GM21717 (cell line): Measurements from ENCODE around the gene SPRED2.

Source experiments
- ATAC-seq: cut with Tn5 transposase; IDR thresholded peaks from one replicate; pipeline ENCODE4 v1.9.1; 2021; ENCODE audit warnings: mild to moderate bottlenecking, moderate library complexity; ENCODE audit not compliant: unreplicated experiment

The SPRED2 gene

DNA sequence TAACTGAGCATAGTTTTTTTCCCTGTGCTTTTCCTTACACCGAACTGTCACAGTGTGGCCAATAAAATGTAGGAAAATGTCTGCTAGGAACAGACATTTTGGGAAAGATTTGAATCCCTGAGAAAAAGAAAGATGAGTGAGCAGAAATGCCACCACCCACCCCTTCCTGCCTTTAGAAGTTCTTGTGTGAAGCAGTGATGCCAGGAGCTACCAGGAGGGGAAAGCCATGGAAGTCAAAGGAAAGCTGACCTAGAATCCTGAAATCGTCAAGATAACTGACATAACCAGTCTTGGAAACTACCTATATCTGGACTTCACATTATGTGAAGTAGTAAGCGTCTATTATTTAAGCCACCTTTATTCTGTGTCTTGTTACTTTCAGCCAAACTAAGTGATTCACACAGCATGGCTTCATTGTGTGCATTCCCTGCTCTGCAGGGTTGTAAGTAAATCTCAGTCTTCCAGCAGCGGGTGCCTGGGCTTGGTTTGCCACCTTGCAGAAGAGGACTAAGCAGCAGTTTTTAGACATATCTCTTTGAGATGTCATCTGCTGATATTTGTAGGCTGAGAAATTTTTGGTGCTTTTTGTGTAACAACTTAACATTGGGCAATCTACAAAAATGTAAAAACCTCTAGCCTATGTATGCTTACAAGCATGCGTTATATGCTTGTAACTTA, 11.2 kb upstream of the SPRED2 start:
- ATAC-seq, result no peak

DNA sequence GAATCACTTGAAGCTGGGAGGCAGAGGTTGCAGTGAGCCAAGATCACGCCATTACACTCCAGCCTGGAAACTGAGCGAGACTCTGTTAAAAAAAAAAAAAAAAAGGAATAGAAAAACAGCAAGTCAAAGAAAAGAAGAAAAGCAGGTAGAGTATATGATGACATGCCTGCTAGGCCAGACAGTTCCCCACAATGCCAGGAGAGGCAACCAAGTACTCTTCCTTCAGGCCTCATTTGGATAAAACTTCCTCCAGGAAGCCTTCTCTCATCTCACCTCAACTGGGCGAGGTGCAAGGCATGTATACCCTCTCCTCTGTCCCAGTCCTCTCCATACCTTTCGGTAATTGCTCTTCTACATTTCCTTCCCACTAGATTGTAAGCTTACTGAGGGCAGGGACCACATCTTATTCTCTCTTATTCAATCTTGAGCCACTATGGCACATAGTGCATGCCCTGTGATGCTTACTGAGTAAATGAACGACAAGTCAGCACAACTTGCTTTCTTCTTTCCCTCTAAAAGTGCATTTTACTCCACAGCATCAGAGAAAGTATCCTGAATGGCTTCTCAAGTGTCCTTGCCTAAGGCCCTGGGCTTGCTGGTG, 10.1 kb upstream of the SPRED2 start:
- ATAC-seq, result no peak

DNA sequence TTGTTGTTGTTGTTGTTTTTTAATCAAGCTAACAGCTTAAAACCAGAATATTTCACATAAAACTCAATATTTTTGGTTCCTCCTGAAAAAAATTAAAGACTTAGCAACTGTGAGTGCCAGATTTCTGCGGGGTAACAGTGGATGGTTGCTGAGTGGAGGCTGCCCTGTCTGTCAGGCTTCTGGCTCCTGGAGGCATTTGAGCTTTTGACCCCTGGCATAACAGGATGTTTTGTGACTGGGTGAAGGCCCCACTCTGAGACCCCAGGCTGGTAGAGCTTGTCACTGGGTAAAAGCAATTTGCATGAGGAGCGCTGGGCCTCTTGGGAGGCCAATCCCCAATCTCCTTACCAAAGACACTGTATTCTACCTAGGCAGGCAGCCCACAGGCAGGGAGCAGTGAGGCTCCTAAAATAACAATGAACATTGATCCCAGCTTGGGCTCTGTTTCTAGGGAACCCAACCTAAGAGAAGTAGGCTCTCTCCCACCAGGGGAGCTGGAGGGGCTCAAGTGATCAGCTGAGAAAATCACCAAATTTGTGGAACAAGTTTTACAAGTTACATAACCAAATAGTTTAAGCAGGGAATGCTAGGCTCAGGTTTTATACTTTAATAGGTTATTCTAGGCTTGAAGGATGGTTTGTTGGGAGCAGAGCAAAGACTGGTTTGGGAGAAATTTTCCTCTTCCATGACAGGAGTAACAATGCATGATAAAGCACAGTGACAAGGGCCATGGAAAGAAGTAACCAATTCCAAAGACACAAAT, 5.9 kb upstream of the SPRED2 start:
- no peak for ATAC-seq

GRCh38 chr2:65437392-65438135, 5.2 kb upstream of the SPRED2 start:
- no peak for ATAC-seq

- ATAC-seq, result peak; percentile 68
Observed at GRCh38 chr2:65436824-65437221, 4.4 kb upstream of the SPRED2 start.

GRCh38 chr2:65436169-65436823, 3.9 kb upstream of the SPRED2 start:
- ATAC-seq, result peak; percentile 30

DNA sequence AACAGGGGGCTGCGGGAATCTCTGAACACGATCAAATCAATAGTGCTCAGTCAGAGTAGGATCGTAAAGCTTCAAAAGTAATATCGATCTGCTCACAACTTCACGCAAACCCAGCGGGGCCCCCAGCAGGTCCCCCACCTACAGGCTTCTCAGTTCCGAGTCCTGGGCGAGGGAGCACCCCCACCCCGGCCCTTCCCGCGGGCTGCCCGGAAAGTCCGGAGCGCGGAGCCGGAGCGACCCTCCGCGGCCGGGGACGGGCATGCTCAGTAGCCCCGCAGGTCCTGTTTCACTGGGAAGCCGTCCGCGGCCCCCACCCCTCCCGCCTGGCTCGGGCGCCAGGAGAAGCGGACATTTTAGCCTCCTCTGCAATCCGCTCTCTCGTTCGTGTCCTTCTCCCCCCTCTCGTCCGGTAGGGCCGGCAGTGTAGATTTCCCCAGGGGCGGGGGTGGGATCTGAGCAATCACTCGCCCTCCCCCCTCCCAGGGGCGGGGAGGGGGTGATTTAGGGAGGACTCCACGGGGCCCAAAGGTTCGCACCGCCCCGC, 3.3 kb upstream of the SPRED2 start:
- peak; percentile 22 for ATAC-seq

GRCh38 chr2:65434592-65435241, 2.3 kb upstream of the SPRED2 start:
- no peak for ATAC-seq

DNA sequence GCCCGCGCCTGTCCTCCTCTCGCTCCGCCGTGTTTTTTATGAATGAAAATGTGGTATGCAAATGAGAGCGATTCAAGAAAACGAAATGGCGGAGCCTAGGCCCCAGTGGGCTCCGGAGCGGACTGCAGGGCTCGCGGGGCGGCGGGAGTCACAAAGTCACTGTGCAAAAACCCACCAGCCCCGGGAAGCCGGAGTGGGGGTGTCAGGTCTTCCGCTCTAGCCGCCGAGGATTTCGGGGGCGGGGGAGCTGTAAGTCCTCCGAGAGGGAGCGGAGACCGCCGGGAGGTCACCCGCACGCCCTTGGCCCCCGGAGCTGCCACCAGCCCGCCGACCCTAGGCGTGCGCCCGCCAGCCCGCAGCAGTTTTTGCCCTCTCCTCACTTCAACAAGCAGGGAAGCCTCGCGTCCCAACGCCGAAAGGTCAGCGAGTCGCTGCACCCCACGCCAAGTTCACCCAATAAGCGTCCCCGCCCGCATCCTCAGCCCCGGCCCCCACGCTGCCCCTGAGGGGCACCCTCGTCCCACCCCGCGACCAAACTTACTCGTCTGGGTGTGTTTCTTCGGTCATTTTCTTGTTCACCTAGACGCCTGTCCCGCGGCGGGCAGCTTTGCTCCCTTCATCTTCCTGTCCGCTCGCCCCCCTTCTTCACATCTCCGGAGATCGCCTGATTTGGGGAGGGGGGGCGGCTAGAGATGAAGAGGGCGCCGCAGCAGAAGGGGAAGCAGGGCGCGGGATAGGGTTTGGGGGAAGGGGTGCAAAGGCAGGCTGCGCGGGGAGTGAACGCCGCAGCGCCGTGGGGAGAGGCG, 775 bp downstream of the SPRED2 start:
- peak; percentile 27 for ATAC-seq

GRCh38 chr2:65430603-65431420, 1.6 kb downstream of the SPRED2 start:
- ATAC-seq, result peak; percentile 15

- ATAC-seq, result peak; percentile 13
Observed at GRCh38 chr2:65429786-65430602, 2.4 kb downstream of the SPRED2 start.

- ATAC-seq, result no peak
Observed at GRCh38 chr2:65427532-65427931, 4.9 kb downstream of the SPRED2 start.

- no peak for ATAC-seq
Observed at GRCh38 chr2:65425276-65425675, 7.1 kb downstream of the SPRED2 start.

DNA sequence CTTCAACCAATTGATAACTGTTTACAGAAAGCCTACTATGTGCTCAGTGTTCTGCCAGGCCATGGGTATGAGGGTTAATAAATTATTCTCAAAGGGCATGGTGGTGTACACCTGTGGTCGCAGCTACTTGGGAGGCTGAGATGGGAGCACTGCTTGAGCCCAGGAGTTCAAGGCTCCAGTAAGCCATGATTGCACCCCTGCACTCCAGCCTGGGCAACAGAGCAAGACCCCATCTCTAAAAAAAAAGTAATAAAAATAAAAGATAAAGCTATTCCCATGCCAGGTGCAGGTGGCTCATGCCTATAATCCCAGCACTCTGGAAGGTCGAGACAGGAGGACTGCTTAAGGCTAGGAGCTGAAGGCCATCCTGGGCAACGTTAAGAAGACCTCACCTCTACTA, 8.0 kb downstream of the SPRED2 start:
- no peak for ATAC-seq

DNA sequence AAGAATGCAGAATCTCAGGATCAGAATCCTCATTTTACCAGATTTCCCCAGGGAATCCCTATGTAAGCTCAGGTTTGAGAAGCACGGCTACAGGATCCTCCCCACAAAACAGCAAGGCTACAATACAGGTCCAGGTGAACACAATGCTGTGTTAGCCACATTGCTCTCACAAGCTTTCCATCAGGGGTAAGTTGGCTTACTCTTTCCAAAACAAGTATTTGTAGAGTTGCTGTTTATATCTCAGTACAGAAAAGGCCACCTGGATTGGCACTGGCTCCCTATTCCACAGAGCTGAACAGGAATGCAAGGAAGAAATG, 11.0 kb downstream of the SPRED2 start:
- no peak for ATAC-seq

- ATAC-seq, result peak; percentile 70
Observed at GRCh38 chr2:65420712-65421431, 11.5 kb downstream of the SPRED2 start.

DNA sequence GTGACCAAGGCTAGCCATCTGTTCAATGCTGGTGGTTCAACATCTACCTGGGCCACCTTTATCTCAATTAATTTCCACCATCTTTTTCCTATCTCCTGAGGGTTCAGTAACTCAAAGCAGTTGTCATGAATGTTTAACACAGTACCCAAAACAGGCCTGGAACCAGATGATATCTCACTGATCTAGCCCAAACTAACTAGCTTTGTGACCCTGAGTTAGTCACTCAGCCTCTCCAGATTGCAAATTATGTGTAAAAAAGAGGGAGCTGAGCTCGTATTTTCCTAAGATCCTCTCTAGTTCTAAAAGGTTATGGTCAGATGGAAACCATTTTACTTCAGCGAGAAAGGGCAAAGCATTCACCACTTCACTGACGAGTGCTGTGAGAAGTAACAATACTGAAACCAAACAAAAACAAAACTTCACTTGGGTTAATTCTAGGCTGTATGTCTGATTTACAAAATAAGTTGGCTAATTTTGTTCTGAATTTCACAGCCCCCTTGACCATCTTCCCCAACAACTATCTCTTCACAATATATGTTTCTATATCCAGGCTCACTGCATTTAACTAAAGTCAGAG, 14.8 kb downstream of the SPRED2 start:
- ATAC-seq, result no peak
